C4-2B (cell line): ENCODE data around the gene FOXJ1.

Experiments
- H3K27ac ChIP-seq: fragments of 450-650 bp; 2 replicates; pipeline ENCODE4 v1.5.1; 2017
- ZFX ChIP-seq: fragments of 450-650 bp; IDR thresholded peaks from 2 replicates; pipeline ENCODE4 v1.6.1; 2017
- TF ChIP-seq, protein P1 (sequence below): fragments of 450-650 bp; conservative IDR thresholded peaks from 2 replicates; pipeline ENCODE4 v1.5.1; 2017; ENCODE audit warnings: mild to moderate bottlenecking

The FOXJ1 gene

GRCh38 chr17:76125391-76125675 is 15.7 kb downstream of the FOXJ1 start:
- TF ChIP-seq ZFX: no peak
- TF ChIP-seq, protein P1, sequence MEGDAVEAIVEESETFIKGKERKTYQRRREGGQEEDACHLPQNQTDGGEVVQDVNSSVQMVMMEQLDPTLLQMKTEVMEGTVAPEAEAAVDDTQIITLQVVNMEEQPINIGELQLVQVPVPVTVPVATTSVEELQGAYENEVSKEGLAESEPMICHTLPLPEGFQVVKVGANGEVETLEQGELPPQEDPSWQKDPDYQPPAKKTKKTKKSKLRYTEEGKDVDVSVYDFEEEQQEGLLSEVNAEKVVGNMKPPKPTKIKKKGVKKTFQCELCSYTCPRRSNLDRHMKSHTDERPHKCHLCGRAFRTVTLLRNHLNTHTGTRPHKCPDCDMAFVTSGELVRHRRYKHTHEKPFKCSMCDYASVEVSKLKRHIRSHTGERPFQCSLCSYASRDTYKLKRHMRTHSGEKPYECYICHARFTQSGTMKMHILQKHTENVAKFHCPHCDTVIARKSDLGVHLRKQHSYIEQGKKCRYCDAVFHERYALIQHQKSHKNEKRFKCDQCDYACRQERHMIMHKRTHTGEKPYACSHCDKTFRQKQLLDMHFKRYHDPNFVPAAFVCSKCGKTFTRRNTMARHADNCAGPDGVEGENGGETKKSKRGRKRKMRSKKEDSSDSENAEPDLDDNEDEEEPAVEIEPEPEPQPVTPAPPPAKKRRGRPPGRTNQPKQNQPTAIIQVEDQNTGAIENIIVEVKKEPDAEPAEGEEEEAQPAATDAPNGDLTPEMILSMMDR: no peak
- no peak overlapping the region for H3K27ac ChIP-seq

DNA sequence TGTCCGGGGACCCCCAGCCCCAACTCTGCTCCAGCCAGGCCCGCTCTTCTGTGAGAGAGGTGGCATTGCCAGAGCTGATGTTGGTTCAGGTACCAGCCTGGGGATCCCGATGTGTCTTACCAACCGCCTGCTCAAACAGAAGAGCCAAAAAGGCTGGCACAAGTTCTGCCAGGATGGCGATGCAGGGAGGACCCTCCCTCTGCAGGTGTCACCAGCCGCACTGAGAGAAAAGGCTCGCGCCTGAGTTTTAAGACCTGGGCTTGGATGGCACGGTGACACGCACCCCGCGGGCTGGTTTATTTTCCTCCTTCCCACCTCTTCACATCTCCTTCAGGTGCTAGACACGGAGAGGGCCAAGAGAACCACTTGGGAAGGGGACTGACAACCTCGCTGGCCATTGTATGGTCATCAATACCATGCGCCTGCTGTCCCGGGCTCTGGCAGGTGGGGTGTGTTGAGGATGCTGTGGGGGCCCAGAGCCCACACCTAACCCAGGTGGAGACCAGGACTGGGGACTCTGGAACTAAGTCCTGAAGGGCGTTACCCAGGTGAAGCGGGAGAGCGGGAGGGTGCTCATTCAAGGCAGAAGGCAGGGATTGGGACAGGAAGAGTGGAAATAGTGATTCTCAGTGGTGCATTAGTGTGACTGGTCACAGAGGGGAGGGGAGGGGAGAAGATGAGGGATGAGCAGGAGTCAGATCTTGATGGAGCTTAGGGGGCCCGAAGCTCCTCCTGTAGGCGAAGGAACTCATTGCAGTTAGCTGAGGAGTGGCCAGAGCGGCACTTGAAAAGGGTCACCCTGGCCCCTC is 16.3 kb downstream of the FOXJ1 start:
- H3K27ac ChIP-seq: no peak overlapping the region
- TF ChIP-seq ZFX: no peak
- TF ChIP-seq, protein P1: no peak

DNA sequence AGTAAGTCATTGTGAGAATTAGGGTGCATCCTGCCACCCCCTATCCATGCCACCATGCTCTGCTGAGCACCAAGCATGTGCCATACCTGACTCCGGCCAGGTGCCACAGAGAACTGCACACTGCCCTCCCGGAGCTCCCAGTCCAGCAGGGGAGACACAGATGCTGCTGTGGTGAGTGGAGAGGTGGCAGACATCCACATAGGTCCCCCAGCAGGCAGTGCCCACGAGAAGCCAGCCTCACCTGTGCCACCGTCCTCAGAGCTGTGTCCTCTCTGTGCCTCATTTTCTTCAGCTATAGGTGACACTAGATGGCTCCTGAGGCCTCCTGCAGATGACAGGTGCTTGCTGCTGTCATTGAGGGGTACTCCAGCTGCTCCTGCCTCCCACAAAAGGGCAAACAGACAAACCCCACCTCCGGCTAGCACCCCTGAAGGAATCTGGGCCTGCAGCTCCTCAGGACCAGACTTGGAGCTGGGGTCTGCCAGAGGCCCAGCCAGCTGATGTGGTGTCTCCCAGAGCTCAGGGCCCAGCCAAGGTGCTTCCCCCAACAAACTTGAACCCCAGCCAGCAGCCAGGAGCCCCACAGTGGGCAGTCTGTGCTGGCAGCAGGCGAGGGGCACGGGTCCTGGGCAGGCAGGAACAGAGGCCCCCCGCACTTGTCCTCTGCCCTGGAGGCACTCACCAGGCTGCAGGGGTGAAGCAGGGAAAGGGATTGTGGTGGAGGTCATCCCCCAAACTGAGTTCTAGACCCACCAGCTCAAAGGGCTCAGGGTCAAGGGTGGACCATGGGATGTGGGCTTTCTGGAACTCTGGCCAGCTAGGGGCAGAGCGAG is 17.1 kb downstream of the FOXJ1 start:
- no peak overlapping the region for H3K27ac ChIP-seq
- TF ChIP-seq, protein P1: no peak
- TF ChIP-seq ZFX: no peak

- TF ChIP-seq ZFX: no peak
- TF ChIP-seq, protein P1: no peak
Observed at GRCh38 chr17:76123191-76123499, 17.9 kb downstream of the FOXJ1 start.

GRCh38 chr17:76122431-76123190 is 18.4 kb downstream of the FOXJ1 start:
- H3K27ac ChIP-seq: peak overlapping the region; percentile 29
- TF ChIP-seq ZFX: no peak
- TF ChIP-seq, protein P1: no peak

More at GRCh38 chr17:76123191-76123499, 17.9 kb downstream of the FOXJ1 start:
- H3K27ac ChIP-seq: no peak overlapping the region

- peak overlapping the region; percentile 29 for H3K27ac ChIP-seq
- TF ChIP-seq ZFX: no peak
- TF ChIP-seq, protein P1: no peak
Observed at GRCh38 chr17:76121932-76122430, 19.1 kb downstream of the FOXJ1 start.

DNA sequence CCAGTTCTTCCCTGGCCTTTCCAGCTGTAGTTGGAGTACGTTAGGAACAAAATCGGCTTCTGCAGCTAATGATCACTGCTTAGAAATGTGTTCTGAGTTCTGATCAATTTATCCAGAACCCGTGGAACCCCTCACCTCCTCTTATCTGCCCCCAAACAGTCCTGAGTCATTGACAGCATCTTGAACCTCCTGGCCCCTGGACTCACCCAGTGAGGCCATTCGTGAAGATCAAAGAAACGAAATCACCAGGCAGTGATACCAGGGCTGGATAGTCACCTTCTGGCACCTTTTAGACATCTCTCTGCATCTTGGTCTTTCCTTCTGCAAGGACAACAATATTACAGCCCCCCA is 20.4 kb downstream of the FOXJ1 start:
- H3K27ac ChIP-seq: no peak overlapping the region
- no peak for TF ChIP-seq ZFX
- TF ChIP-seq, protein P1: no peak
